Endothelial cell of umbilical vein (primary cell): ENCODE data around the gene HOXB6. TPM values are rescaled to one million over a fixed set of nuclear protein-coding genes. Genes with fewer than 3 reads are reported as not detected.

ENCODE experiments used
- BruUV-seq: library from RNA; stranded (reverse); fragments of 400-500 nt; replicated peaks from 2 replicates; lab custom pipeline; 2021; lab: Mats Ljungman, UMichigan
- CTCF ChIA-PET: fragments of 300-600, 350-600 bp; sonication (Branson Sonifier 250); formaldehyde crosslinking; loops from one replicate; lab custom pipeline; 2021; ENCODE audit warnings: antibody characterized with exemption, inconsistent platforms; lab: Charles Lee
- POLR2A ChIA-PET: fragments of 300-600, 350-600 bp; sonication (Branson Sonifier 250); formaldehyde crosslinking; loops from one replicate; lab custom pipeline; 2021; ENCODE audit warnings: antibody characterized with exemption, inconsistent platforms; lab: Charles Lee
- DNase-seq: peaks from one replicate; pipeline ENCODE4 v3.0.0-alpha.2; 2011; ENCODE audit warnings: low read depth, low spot score
- FAIRE-seq: peaks from 2 replicates; lab custom pipeline; 2011; peaks lifted over from hg19 to GRCh38; lab: Jason Lieb, UNC
- H2AFZ ChIP-seq: 2 replicates; pipeline ENCODE4 v1.6.0; 2012; ENCODE audit warnings: low read depth, low read length, control low read depth, inconsistent platforms
- H3K27ac ChIP-seq: 2 replicates; pipeline ENCODE4 v1.5.1; 2011; ENCODE audit warnings: low read depth, mild to moderate bottlenecking, control low read depth, low read length, moderate library complexity; ENCODE audit not compliant: insufficient read depth
- H3K27me3 ChIP-seq, 2 experiments: 2 replicates each; pipeline versions ENCODE4 v1.6.0 to v1.6.1; 2011; ENCODE audit warnings: low read length in 2 of 2, mixed read lengths in 1 of 2; ENCODE audit not compliant: control insufficient read depth in 2 of 2, insufficient read depth in 2 of 2
- H3K36me3 ChIP-seq, 2 experiments: 2 replicates in 1 of 2; 3 replicates in 1 of 2; pipeline ENCODE4 v1.5.1; 2011; ENCODE audit warnings: low read length in 2 of 2, mild to moderate bottlenecking in 1 of 2, moderate library complexity in 1 of 2; ENCODE audit not compliant: control insufficient read depth in 2 of 2, insufficient read depth in 2 of 2; ENCODE audit errors: extremely low read depth in 1 of 2
- H3K4me1 ChIP-seq: 3 replicates; pipeline ENCODE4 v1.5.1; 2011; ENCODE audit warnings: mild to moderate bottlenecking, low read length; ENCODE audit not compliant: control insufficient read depth, insufficient read depth; ENCODE audit errors: extremely low read depth
- H3K4me2 ChIP-seq: 2 replicates; pipeline ENCODE4 v1.6.1; 2011; ENCODE audit warnings: low read length, control low read depth, mixed read lengths; ENCODE audit not compliant: insufficient read depth
- H3K4me3 ChIP-seq, 3 experiments: fragments of 200-600 bp in 1 of 3; sonication (generic), shearing (Covaris generic) in 1 of 3; replicated peaks in 1 of 3; 2 replicates each; pipeline ENCODE4 v1.5.1; 2011 to 2016; ENCODE audit warnings: control low read depth in 3 of 3, low read length in 3 of 3, mild to moderate bottlenecking in 2 of 3, inconsistent platforms in 1 of 3, low read depth in 1 of 3, moderate library complexity in 1 of 3; ENCODE audit not compliant: insufficient read depth in 1 of 3
- H3K79me2 ChIP-seq: 2 replicates; pipeline ENCODE4 v1.6.0; 2012; ENCODE audit warnings: low read length, inconsistent platforms; ENCODE audit not compliant: control insufficient read depth, insufficient read depth
- H3K9ac ChIP-seq: replicated peaks from 2 replicates; pipeline ENCODE3; 2011; ENCODE audit warnings: low read length, control low read depth; ENCODE audit not compliant: insufficient read depth; ENCODE audit errors: extremely low read depth
- H3K9me1 ChIP-seq: replicated peaks from 3 replicates; pipeline ENCODE4 v1.6.0; 2011; ENCODE audit warnings: mild to moderate bottlenecking, low read length; ENCODE audit not compliant: control insufficient read depth, insufficient read depth; ENCODE audit errors: extremely low read depth
- H3K9me3 ChIP-seq: replicated peaks from 2 replicates; pipeline ENCODE4 v1.5.1; 2012; ENCODE audit warnings: low read length, inconsistent platforms; ENCODE audit not compliant: control insufficient read depth, insufficient read depth
- H4K20me1 ChIP-seq: replicated peaks from 2 replicates; pipeline ENCODE3; 2011; ENCODE audit warnings: mild to moderate bottlenecking, low read length; ENCODE audit not compliant: control insufficient read depth, insufficient read depth; ENCODE audit errors: extremely low read depth
- CTCF ChIP-seq, 2 donors: IDR thresholded peaks; 1 replicate in 1 of 2; 2 replicates in 1 of 2; pipeline ENCODE4 v1.5.1; 2011; ENCODE audit warnings: low read length in 2 of 2, mild to moderate bottlenecking in 2 of 2, moderate library complexity in 2 of 2, control low read depth in 1 of 2, inconsistent platforms in 1 of 2, low read depth in 1 of 2; ENCODE audit not compliant: insufficient read depth in 1 of 2; ENCODE audit errors: extremely low read depth in 1 of 2
- EZH2 ChIP-seq: IDR thresholded peaks from 2 replicates; pipeline ENCODE4 v1.6.1; 2012; ENCODE audit warnings: borderline replicate concordance, low read depth, mild to moderate bottlenecking, moderate library complexity, low read length, inconsistent platforms; ENCODE audit not compliant: severe bottlenecking
- FOS ChIP-seq: IDR thresholded peaks from 2 replicates; pipeline ENCODE4 v1.6.1; 2011; ENCODE audit warnings: mild to moderate bottlenecking, low read length, moderate library complexity, borderline replicate concordance; ENCODE audit not compliant: insufficient read depth
- GATA2 ChIP-seq: IDR thresholded peaks from 2 replicates; pipeline ENCODE4 v1.7.0; 2011; ENCODE audit warnings: low read depth, mild to moderate bottlenecking, moderate library complexity, mixed read lengths, low read length; ENCODE audit not compliant: insufficient read length, insufficient read depth
- JUN ChIP-seq: IDR thresholded peaks from 2 replicates; pipeline ENCODE4 v1.6.1; 2011; ENCODE audit warnings: borderline replicate concordance, low read depth; ENCODE audit not compliant: insufficient read length, insufficient read depth
- MYC ChIP-seq: IDR thresholded peaks from one replicate; pipeline ENCODE4 v1.6.1; 2011; ENCODE audit warnings: mild to moderate bottlenecking, low read depth, low read length
- POLR2A ChIP-seq: IDR thresholded peaks from 2 replicates; pipeline ENCODE4 v1.6.1; 2012; ENCODE audit warnings: low read depth, mild to moderate bottlenecking, control low read depth, low read length
- POLR2AphosphoS5 ChIP-seq: IDR thresholded peaks from 2 replicates; pipeline ENCODE4 v1.6.1; 2012; ENCODE audit warnings: low read depth, mild to moderate bottlenecking, control low read depth, low read length, moderate library complexity; ENCODE audit not compliant: insufficient read depth
- dilution Hi-C: fragments of 300-500 bp; cut with MboI; formaldehyde crosslinking; loops from one replicate; pipeline ENCODE4 v1.15.0; 2019; ENCODE audit warnings: low sequenced_read_pairs; ENCODE audit not compliant: extremely low pct_ligation_motif_present
- intact Hi-C: fragments of 100-400 bp; cut with micrococcal nuclease; formaldehyde crosslinking; loops from one replicate; pipeline ENCODE4 v1.10.0; 2022
- polyA plus RNA-seq, 4 experiments: library from polyadenylated mRNA; depleted of rRNA in 3 of 4; stranded (reverse) in 3 of 4; unstranded in 1 of 4; fragments of >200 nt; gene quantifications; 2 replicates each; pipeline versions ENCODE4 v1.2.1 to v1.2.3, GENCODE V29; 2011 to 2012; ENCODE audit warnings: missing spikeins in 1 of 4
- total RNA-seq: library from RNA; stranded (reverse); gene quantifications from 2 replicates; pipeline ENCODE4 v1.2.3, GENCODE V29; 2021
- TF ChIP-seq, protein P1 (sequence below): IDR thresholded peaks from 2 replicates; pipeline ENCODE4 v1.6.1; 2011; ENCODE audit not compliant: insufficient read depth, insufficient read length

HOXB6 gene
- total and polyA plus RNA-seq, 2 donors (not counting 3 experiments of a cell fraction or from before 2014, with no cell fraction given), result 8.8 to 24.0 TPM

DNA sequence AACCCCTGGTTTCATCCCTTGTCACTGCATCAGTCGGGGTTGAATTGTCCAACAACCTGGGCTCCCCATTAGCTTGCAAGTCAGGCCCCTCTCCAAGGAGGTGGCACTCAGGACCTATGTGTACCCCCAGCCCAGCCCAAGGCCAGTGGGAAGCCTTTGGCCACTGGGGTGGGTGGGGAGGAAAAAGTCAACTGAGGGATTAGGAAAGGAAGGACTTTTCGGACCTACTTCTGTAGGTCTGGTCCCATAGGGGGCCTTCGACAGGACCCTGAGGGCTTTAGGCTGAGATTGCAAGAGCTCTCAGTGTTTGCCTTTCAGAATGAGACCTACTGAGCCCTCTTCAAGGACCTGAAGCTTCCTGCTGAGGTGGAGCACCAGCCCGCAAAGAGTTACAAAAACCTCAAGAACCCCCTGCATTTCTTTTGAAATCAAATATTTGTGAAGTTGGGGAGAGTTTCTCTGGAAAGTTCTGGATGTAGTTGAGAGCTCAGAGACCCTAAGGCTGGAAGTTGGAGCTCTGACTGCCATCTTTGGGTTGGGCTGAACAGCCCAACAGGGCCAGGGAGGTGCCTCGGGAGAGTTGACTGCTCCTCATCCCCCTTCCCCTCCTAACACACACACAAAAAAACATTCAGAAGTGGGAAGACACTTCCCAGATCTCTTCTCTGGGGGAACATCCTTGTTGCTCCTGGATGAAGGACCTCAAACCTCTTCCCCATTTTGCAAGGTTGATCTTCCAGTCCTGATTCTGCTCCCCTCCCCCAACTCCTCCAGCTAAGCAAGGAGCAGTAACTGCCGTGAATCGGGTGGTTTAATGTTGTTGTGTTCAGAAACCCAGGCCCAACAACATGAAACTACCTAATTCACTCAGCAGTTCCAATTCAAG is 27.1 kb upstream of the HOXB6 start:
- TF ChIP-seq POLR2AphosphoS5 (no peak), EZH2 (no peak), MYC (no peak), JUN (no peak), FOS (no peak), CTCF (IDR thresholded peaks at IDR 0.05; ENCODE audit: extremely low read depth in 1 of 2, insufficient read depth in 1 of 2, low read depth in 1 of 2, low read length in 2 of 2) (no peak), POLR2A (no peak), GATA2 (no peak)
- TF ChIP-seq, protein P1, sequence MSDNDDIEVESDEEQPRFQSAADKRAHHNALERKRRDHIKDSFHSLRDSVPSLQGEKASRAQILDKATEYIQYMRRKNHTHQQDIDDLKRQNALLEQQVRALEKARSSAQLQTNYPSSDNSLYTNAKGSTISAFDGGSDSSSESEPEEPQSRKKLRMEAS, result no peak
- Histone ChIP-seq H3K9me3 (no peaks in the 10 kb centered on the region), H3K79me2 (no peaks in the 10 kb centered on the region), H3K4me2 (no peak overlapping the region), H3K4me3 (no peak overlapping the region), H3K36me3 (no peaks in the 10 kb centered on the region), H4K20me1 (no peaks in the 10 kb centered on the region), H3K9ac (no peak overlapping the region), H3K27me3 (peaks cover 72 to 89% of the 10 kb centered on the region in 2 experiments), H3K4me1 (no peaks in the 10 kb centered on the region), H3K27ac (no peak overlapping the region), H3K9me1 (no peaks in the 10 kb centered on the region), H2AFZ (no peak overlapping the region)
- dilution Hi-C loops, result no loop called here
- FAIRE-seq, result no peak
- no TSS peak for BruUV-seq
- DNase-seq, result no peak
- POLR2A ChIA-PET, result no interaction called here
- CTCF ChIA-PET, result interaction anchor here (1.0 to 1.9 kb wide), 3 partner anchors 9 to 12 kb away, joined by 3 to 6 read pairs (median 3); no protein-coding TSS in a partner anchor
- intact Hi-C loops, result no loop called here
